Esophagus squamous epithelium (tissue), 4 donors: ENCODE results near the gene SZT2.

ENCODE experiments used
- POLR2A ChIP-seq, 4 donors: fragments of 450-650 bp; IDR thresholded peaks; one replicate each; pipeline ENCODE4 v1.6.1; 2017; ENCODE audit warnings: antibody characterized with exemption in 4 of 4, mild to moderate bottlenecking in 4 of 4, moderate library complexity in 3 of 4
- TF ChIP-seq, protein P1 (sequence below), 6 experiments: fragments of 450-650 bp in 4 of 6; fragments of 200-600 bp in 2 of 6; sonication (generic) in 2 of 6; IDR thresholded peaks; one replicate each; pipeline ENCODE4 v1.5.1; 2016 to 2019; ENCODE audit warnings: antibody characterized with exemption in 6 of 6, mild to moderate bottlenecking in 4 of 6, moderate library complexity in 4 of 6

DNA sequence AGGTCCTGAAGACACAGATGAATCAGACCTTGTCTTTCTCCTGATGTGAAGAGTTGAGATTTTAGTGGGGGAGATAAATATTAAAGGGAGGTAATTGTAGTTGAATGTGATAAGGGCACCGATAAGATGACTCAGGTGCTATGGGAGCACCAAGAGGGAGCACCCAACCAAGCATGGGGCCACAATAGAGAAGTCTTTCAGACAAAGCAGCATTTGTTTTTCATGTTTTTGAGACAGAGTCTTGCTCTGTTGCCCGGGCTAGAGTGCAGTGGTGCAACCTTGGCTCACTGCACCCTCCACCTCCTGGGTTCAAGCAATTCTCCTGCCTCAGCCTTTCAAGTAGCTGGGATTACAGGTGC is 16.2 kb downstream of the SZT2 start:
- TF ChIP-seq, protein P1, sequence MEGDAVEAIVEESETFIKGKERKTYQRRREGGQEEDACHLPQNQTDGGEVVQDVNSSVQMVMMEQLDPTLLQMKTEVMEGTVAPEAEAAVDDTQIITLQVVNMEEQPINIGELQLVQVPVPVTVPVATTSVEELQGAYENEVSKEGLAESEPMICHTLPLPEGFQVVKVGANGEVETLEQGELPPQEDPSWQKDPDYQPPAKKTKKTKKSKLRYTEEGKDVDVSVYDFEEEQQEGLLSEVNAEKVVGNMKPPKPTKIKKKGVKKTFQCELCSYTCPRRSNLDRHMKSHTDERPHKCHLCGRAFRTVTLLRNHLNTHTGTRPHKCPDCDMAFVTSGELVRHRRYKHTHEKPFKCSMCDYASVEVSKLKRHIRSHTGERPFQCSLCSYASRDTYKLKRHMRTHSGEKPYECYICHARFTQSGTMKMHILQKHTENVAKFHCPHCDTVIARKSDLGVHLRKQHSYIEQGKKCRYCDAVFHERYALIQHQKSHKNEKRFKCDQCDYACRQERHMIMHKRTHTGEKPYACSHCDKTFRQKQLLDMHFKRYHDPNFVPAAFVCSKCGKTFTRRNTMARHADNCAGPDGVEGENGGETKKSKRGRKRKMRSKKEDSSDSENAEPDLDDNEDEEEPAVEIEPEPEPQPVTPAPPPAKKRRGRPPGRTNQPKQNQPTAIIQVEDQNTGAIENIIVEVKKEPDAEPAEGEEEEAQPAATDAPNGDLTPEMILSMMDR (IDR thresholded peaks at IDR 0.05) = no peak
- TF ChIP-seq POLR2A (IDR thresholded peaks at IDR 0.05) = no peak
